Astrocyte of the spinal cord (primary cell): Measurements from ENCODE around the gene CEMIP2.

Experiments used
- DNase-seq: peaks from one replicate; pipeline ENCODE4 v3.0.0; 2011; ENCODE audit warnings: low read depth, low spot score
- H3K4me3 ChIP-seq: 2 replicates; pipeline ENCODE4 v1.5.1; 2011; ENCODE audit warnings: low read depth, mild to moderate bottlenecking, low read length, moderate library complexity
- in situ Hi-C: cut with HindIII; loops from 2 replicates; pipeline ENCODE4 v1.10.0; 2017; ENCODE audit warnings: low sequenced_read_pairs
- TF ChIP-seq, protein P1 (sequence below): IDR thresholded peaks from 2 replicates; pipeline ENCODE4 v1.5.1; 2012; ENCODE audit warnings: low read depth, mild to moderate bottlenecking, low read length, inconsistent platforms

CEMIP2 gene

GRCh38 chr9:71685988-71686387, 82.3 kb downstream of the CEMIP2 start:
- H3K4me3 ChIP-seq: no peak overlapping the region
- DNase-seq: no peak
- in situ Hi-C loops: no loop called here
- TF ChIP-seq, protein P1, sequence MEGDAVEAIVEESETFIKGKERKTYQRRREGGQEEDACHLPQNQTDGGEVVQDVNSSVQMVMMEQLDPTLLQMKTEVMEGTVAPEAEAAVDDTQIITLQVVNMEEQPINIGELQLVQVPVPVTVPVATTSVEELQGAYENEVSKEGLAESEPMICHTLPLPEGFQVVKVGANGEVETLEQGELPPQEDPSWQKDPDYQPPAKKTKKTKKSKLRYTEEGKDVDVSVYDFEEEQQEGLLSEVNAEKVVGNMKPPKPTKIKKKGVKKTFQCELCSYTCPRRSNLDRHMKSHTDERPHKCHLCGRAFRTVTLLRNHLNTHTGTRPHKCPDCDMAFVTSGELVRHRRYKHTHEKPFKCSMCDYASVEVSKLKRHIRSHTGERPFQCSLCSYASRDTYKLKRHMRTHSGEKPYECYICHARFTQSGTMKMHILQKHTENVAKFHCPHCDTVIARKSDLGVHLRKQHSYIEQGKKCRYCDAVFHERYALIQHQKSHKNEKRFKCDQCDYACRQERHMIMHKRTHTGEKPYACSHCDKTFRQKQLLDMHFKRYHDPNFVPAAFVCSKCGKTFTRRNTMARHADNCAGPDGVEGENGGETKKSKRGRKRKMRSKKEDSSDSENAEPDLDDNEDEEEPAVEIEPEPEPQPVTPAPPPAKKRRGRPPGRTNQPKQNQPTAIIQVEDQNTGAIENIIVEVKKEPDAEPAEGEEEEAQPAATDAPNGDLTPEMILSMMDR: no peak

- TF ChIP-seq, protein P1: no peak
- no peak for DNase-seq
- in situ Hi-C loops: no loop called here
- H3K4me3 ChIP-seq: no peak overlapping the region
These were observed 82.9 kb downstream of the CEMIP2 start for GRCh38 chr9:71685394-71685793.

DNA sequence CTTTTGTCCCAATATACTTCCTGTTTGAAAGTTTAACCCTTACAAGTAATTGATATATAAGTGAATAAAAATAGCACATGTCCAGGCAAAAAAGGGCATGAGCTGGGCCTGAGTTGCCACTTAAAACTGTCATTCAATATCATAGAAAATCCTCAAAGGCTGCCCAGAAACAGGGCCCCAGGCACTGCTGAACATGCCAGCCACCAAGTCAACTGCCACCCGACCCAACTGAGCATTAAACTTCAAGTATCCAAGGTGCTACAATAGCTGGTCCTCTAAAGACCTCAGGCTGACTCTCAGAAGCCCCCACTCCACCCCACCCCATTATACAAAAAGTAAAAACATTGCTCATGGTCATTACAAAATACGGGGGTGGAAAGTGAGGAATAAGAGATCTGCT, 83.7 kb downstream of the CEMIP2 start:
- no peak overlapping the region for H3K4me3 ChIP-seq
- in situ Hi-C loops: no loop called here
- TF ChIP-seq, protein P1: no peak
- DNase-seq: no peak

DNA sequence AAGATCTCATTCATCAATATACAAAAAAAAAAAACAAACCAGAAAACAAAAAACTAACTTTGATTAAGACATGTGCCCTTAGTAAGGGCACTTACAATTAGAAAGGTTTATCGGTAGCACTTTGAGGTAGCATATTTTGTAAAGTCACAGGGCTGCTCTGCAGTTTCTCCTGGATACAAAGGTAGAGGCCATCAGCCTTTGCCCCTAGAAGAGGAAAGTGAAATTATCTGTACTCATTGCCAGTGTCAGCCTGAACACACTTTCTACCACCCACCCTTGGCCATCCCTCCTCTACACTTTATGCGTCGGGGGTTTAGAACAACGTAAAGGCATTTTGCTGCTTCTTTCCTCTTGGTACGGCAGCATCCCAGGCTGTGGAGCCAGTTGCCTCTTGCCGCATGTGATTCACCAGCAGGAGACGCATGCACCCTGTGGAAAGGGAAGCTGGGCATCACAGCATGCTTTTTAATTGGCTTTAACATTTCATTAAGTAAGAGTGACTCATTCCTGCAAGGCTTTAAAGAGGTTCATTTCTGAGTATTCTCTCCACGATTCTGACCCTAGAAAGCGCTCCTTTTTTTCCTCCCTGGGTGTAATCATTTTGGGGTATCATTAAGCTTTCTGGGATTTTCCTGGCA, 84.6 kb downstream of the CEMIP2 start:
- H3K4me3 ChIP-seq: no peak overlapping the region
- in situ Hi-C loops: no loop called here
- TF ChIP-seq, protein P1: peak; percentile 69
- DNase-seq: peak; percentile 70

DNA sequence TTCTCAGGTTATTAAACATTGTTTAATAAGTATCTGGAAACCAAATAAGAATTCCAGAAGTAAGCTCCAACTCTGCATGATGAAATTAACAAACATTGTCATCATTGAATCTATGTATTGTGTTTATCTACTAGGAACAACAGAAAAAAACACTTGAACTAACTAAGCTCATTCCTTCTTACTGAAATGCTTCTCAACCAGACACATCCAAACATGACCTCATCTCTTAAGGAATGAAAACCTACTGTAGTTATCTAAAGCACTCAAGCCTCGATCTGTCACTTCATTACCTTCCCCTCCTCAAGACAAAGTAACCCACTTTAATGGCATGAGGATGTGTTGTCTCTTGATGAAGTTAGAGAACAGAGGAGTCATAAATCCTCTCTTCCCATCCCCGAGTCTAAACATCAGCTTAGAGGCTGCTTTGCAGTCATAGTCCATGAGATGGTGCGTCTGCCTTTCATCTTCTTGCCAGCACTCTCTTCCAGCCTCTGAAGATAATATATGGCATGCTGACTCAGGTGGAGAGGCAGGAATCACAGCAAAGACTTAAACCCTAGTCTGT, 86.5 kb downstream of the CEMIP2 start:
- DNase-seq: peak; percentile 69
- TF ChIP-seq, protein P1: no peak
- in situ Hi-C loops: no loop called here
- no peak overlapping the region for H3K4me3 ChIP-seq

- DNase-seq: no peak
- TF ChIP-seq, protein P1: no peak
- H3K4me3 ChIP-seq: no peak overlapping the region
- in situ Hi-C loops: no loop called here
These were observed 87.1 kb downstream of the CEMIP2 start for GRCh38 chr9:71681104-71681707.
